ENCODE data around the gene GLCCI1. TPM values are rescaled to one million over a fixed set of nuclear protein-coding genes. Genes with fewer than 3 reads are reported as not detected.
A peak's percentile ranks its signal among the peaks of the same experiment; 100 is the strongest.
"Not testable (repeated sequence)": the region's sequence is repeated elsewhere in the genome, so short reads cannot be mapped to it uniquely, and the experiment has no call there.

GLCCI1 gene
- total RNA-seq, 1 experiment from 2014 or later, result 0.76 TPM

GRCh38 chr7:7972922-7973594, 4.5 kb downstream of the GLCCI1 start:
- Histone ChIP-seq H3K4me3 (no peak overlapping the region), H3K9me3 (no peaks in the 10 kb centered on the region), H3K36me3 (no peaks in the 10 kb centered on the region), H3K27me3 (no peaks in the 10 kb centered on the region)
- no peak for DNase-seq

DNA sequence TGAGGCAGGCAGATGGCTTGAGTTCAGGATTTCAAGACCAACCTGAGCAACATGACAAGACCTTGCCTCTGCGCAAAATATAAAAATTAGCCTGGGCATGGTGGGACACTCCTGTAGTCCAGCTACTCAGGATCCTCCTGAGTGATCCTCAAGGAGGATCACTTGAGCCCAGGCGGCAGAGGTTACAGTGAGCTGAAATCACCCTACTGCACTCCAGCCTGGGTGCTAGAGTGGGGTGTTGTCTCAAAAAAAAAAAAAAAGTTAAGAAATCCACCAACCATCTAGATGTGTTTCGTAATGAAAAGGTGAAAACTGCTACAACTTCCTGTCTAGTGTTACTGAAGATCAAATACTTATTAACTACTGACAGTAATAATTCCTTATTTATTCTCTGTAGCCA, 8.1 kb downstream of the GLCCI1 start:
- H3K27me3 ChIP-seq, result no peaks in the 10 kb centered on the region
- no peak overlapping the region for H3K4me3 ChIP-seq
- no peaks in the 10 kb centered on the region for H3K36me3 ChIP-seq
- DNase-seq, result no peak
- H3K9me3 ChIP-seq, result no peaks in the 10 kb centered on the region

DNA sequence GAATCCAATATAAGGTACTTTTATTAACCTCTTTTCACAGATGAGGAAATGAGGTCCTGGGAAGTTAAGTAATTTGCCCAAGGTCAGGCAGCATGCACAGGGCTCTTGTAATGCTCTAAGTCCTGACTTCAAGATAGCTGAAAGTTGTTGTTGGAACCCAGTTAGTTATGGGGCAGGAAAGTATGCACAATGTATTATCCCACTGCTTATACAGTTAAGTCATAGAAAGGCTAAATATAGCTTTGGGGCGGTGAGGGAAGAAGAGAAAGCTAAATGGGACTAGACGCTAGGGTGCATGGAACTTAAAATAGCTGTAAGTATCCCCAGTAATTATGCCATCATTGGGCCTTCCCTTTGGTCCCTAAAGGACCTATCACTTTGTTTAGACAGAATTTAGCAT, 9.2 kb downstream of the GLCCI1 start:
- Histone ChIP-seq H3K36me3 (no peaks in the 10 kb centered on the region), H3K4me3 (no peak overlapping the region), H3K9me3 (no peaks in the 10 kb centered on the region), H3K27me3 (no peaks in the 10 kb centered on the region)
- DNase-seq, result no peak

DNA sequence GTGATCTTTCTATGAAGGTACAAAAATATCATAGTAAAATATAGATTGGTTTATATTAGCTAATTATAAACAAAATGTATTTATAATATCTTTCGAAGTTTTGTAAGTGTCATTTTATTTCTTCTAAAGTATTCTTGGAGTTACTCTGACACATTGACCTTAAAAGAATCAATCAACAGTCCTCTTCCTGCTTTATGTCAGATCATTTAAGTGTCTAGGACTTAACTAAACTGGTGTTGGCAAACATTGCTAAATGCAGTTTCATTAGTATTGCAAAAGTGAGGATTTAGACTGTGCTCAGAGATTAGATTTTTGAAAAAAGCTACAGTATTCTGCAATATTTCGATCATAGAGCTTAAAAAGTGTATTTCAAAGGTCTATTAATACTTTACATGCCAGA, 10.3 kb downstream of the GLCCI1 start:
- H3K9me3 ChIP-seq, result no peaks in the 10 kb centered on the region
- no peaks in the 10 kb centered on the region for H3K36me3 ChIP-seq
- no peak overlapping the region for H3K4me3 ChIP-seq
- no peaks in the 10 kb centered on the region for H3K27me3 ChIP-seq
- DNase-seq, result no peak

GRCh38 chr7:7979558-7979957, 11.0 kb downstream of the GLCCI1 start:
- no peak for DNase-seq
- Histone ChIP-seq H3K36me3 (no peaks in the 10 kb centered on the region), H3K4me3 (no peak overlapping the region), H3K9me3 (no peaks in the 10 kb centered on the region), H3K27me3 (no peaks in the 10 kb centered on the region)

GRCh38 chr7:7980134-7980533, 11.5 kb downstream of the GLCCI1 start:
- H3K27me3 ChIP-seq, result no peaks in the 10 kb centered on the region
- no peak overlapping the region for H3K4me3 ChIP-seq
- H3K9me3 ChIP-seq, result no peaks in the 10 kb centered on the region
- H3K36me3 ChIP-seq, result no peaks in the 10 kb centered on the region
- DNase-seq, result no peak

DNA sequence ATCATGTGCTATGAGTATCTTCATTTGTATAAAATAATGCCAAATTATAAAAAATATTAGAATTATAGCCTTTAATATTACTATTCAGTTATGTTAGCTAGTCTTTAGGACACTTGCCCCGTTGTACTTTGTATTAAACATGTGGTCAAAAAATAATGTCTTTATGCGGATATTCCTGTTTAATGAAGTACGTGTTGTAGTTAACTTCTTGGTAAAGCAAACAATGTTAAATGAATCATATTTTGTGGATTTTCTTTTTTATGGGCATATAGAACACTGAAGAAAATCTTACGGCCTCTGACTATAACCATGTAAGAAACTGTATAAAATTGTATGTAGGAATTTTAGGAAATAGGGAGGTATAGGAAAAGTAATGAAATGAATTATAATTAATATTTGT, 14.3 kb downstream of the GLCCI1 start:
- DNase-seq, result no peak
- Histone ChIP-seq H3K27me3 (no peaks in the 10 kb centered on the region), H3K9me3 (no peaks in the 10 kb centered on the region), H3K36me3 (no peaks in the 10 kb centered on the region), H3K4me3 (no peak overlapping the region)

GRCh38 chr7:7984424-7984823, 15.8 kb downstream of the GLCCI1 start:
- no peak for DNase-seq
- Histone ChIP-seq H3K27me3 (no peaks in the 10 kb centered on the region), H3K4me3 (no peak overlapping the region), H3K9me3 (no peaks in the 10 kb centered on the region), H3K36me3 (no peaks in the 10 kb centered on the region)

- Histone ChIP-seq H3K4me3 (no peak overlapping the region), H3K27me3 (no peaks in the 10 kb centered on the region), H3K36me3 (no peaks in the 10 kb centered on the region), H3K9me3 (no peaks in the 10 kb centered on the region)
- no peak for DNase-seq
These were observed 20.1 kb downstream of the GLCCI1 start for GRCh38 chr7:7988706-7989105.

DNA sequence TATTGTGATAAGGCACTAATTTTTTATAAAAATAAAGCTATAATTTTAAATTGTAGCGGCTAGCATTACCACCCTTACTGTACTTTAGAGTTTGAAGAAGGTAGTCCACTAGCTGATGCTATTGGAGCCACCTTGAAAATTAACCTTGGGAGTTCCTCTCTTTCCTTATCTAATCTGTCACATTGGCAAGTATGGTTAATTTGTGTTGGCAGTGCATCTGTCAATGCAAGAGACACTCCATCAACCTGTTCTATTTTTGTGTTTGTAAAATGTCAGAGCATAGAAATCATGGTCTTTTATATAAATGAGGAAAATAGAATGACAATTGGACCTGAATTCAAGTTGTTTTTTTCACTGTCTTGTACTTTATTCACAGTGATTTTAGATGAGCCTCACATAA, 20.5 kb downstream of the GLCCI1 start:
- no peak for DNase-seq
- H3K9me3 ChIP-seq, result no peaks in the 10 kb centered on the region
- no peaks in the 10 kb centered on the region for H3K36me3 ChIP-seq
- no peak overlapping the region for H3K4me3 ChIP-seq
- no peaks in the 10 kb centered on the region for H3K27me3 ChIP-seq

GRCh38 chr7:7989616-7990440, 21.2 kb downstream of the GLCCI1 start:
- DNase-seq, result no peak
- H3K27me3 ChIP-seq, result no peaks in the 10 kb centered on the region
- H3K36me3 ChIP-seq, result no peaks in the 10 kb centered on the region
- no peak overlapping the region for H3K4me3 ChIP-seq
- H3K9me3 ChIP-seq, result no peaks in the 10 kb centered on the region

DNA sequence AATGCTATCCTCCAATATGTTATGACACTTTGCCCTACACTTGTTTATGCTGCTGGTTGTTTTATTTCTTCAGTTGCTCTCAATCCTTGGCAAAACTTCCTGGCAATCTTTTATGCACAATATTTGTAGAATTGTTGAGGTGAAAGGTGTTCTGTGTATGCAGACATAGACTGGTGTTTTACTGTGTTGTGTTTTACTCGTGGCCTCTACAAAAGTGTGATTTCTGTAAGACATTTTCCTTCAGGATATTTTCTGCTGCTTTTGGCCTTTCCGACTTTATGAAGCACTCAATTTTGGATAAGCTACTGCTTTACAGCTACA, 21.8 kb downstream of the GLCCI1 start:
- Histone ChIP-seq H3K9me3 (no peaks in the 10 kb centered on the region), H3K27me3 (no peaks in the 10 kb centered on the region), H3K4me3 (no peak overlapping the region), H3K36me3 (no peaks in the 10 kb centered on the region)
- DNase-seq, result no peak

DNA sequence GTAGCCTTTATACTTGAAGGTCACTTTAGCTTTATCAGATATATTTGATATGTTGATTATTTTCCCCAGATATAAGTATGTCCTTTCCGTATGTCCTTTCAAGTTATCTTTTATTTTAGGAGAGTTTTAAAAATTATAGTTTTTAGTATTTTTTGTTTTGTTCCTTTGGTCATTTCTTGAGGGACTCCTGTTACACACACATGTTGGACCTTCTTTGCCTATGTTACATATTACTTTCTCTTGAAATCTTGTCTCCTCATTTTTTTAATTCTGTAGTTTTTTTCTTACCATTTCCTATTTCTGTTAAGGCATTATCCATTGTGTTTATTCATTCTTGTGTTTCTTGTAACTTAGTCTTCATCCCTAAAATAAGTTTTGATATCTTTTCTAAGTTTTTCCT, 23.9 kb downstream of the GLCCI1 start:
- Histone ChIP-seq H3K4me3 (no peak overlapping the region), H3K36me3 (no peaks in the 10 kb centered on the region), H3K27me3 (no peaks in the 10 kb centered on the region), H3K9me3 (no peaks in the 10 kb centered on the region)
- DNase-seq, result no peak

DNA sequence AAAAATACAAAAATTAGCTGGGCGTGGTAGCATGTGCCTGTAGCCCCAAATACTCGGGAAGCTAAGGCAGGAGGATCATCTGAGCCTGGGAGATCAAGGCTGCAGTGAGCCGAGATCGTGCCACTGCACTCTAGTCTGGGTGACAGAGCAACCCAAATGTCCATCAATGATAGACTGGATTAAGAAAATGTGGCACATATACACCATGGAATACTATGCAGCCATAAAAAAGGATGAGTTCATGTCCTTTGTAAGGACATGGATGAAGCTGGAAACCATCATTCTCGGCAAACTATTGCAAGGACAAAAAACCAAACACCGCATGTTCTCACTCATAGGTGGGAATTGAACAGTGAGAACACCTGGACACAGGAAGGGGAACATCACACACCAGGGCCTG, 26.8 kb downstream of the GLCCI1 start:
- DNase-seq, H3K4me3 ChIP-seq, H3K27me3 ChIP-seq: not testable (repeated sequence)

GRCh38 chr7:7996568-7996967, 28.0 kb downstream of the GLCCI1 start:
- DNase-seq, result peak; percentile 7
- H3K36me3 ChIP-seq, result no peaks in the 10 kb centered on the region
- H3K27me3 ChIP-seq, result no peaks in the 10 kb centered on the region
- H3K9me3 ChIP-seq, result no peaks in the 10 kb centered on the region
- H3K4me3 ChIP-seq, result no peak overlapping the region

More for the DNA sequence above, 26.8 kb downstream of the GLCCI1 start:
- not testable (repeated sequence) for H3K36me3 ChIP-seq, H3K9me3 ChIP-seq

DNA sequence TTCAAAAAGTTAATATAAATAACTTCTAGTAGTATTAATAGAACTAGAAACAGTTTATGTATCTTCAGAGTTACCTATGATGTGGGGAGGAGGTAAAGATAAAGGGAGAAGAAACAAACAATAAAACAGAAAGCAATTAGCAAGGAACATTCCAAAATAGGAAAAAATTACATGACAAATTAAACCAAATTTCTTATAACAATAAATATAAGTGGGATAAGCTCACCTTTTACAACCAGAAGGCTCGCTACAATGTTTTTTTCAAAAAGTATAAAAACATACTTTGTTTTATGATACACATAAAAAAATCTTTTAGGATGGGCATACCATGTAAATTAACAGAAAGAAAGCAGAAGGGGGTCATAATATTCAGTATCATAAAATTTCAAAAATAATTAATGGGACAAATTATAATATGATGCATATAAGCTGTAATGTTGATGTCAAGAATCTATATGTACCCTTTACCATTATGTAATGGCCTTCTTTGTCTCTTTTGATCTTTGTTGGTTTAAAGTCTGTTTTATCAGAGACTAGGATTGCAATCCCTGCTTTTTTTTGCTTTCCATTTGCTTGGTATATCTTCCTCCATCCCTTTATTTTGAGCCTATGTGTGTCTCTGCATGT, 31.8 kb downstream of the GLCCI1 start:
- Histone ChIP-seq H3K27me3 (no peaks in the 10 kb centered on the region), H3K4me3 (no peak overlapping the region), H3K9me3 (no peaks in the 10 kb centered on the region), H3K36me3 (no peaks in the 10 kb centered on the region)
- no peak for DNase-seq

GRCh38 chr7:8003077-8003476, 34.5 kb downstream of the GLCCI1 start:
- Histone ChIP-seq H3K9me3 (no peaks in the 10 kb centered on the region), H3K27me3 (no peaks in the 10 kb centered on the region), H3K4me3 (no peak overlapping the region), H3K36me3 (no peaks in the 10 kb centered on the region)
- no peak for DNase-seq

GRCh38 chr7:8005279-8005678, 36.7 kb downstream of the GLCCI1 start:
- DNase-seq, result no peak
- H3K36me3 ChIP-seq, result no peaks in the 10 kb centered on the region
- no peaks in the 10 kb centered on the region for H3K27me3 ChIP-seq

More at GRCh38 chr7:8005279-8005678, 36.7 kb downstream of the GLCCI1 start:
- Histone ChIP-seq H3K4me3 (no peak overlapping the region), H3K9me3 (no peaks in the 10 kb centered on the region)
